Subcutaneous abdominal adipose tissue (tissue), 5 donors: ENCODE results near the gene IRX2.

ENCODE experiments used
- H3K27ac ChIP-seq: one replicate; pipeline ENCODE4 v1.7.0; 2013; ENCODE audit warnings: low read depth, mild to moderate bottlenecking, inconsistent platforms, low read length, moderate library complexity
- H3K27me3 ChIP-seq, 5 donors: one replicate each; pipeline ENCODE4 v1.7.0; 2013; ENCODE audit warnings: low read length in 5 of 5, inconsistent platforms in 1 of 5; ENCODE audit not compliant: control insufficient read depth in 5 of 5, insufficient read depth in 4 of 5
- H3K36me3 ChIP-seq, 5 donors: one replicate each; pipeline ENCODE4 v1.7.0; 2013; ENCODE audit warnings: low read length in 5 of 5; ENCODE audit not compliant: control insufficient read depth in 5 of 5, insufficient read depth in 5 of 5
- H3K4me1 ChIP-seq, 5 donors: one replicate each; pipeline ENCODE4 v1.7.0; 2013; ENCODE audit warnings: low read length in 5 of 5, mild to moderate bottlenecking in 3 of 5, moderate library complexity in 1 of 5; ENCODE audit not compliant: control insufficient read depth in 5 of 5, insufficient read depth in 5 of 5
- H3K4me3 ChIP-seq, 5 donors: one replicate each; pipeline ENCODE4 v1.7.0; 2013; ENCODE audit warnings: low read length in 5 of 5, low read depth in 1 of 5
- H3K9ac ChIP-seq, 5 donors: one replicate each; pipeline ENCODE4 v1.7.0; 2013; ENCODE audit warnings: low read length in 5 of 5, mild to moderate bottlenecking in 4 of 5, moderate library complexity in 3 of 5
- H3K9me3 ChIP-seq, 5 donors: one replicate each; pipeline ENCODE4 v1.7.0; 2013; ENCODE audit warnings: low read length in 5 of 5; ENCODE audit not compliant: control insufficient read depth in 5 of 5
- donor health status: healthy.
- donor health status: healthy.
- donor health status: healthy.
- donor health status: healthy.
- donor health status: healthy.

IRX2 gene

GRCh38 chr5:2750758-2751464, 566 bp downstream of the IRX2 start:
- peak overlapping the region in 3 of 5 donors; percentile 30 to 71 (median 46) for H3K9ac ChIP-seq
- H3K27me3 ChIP-seq: peaks cover 0 to 33% (median 16%) of the 10 kb centered on the region in 5 donors
- H3K9me3 ChIP-seq: no peaks in the 10 kb centered on the region
- H3K27ac ChIP-seq: no peak overlapping the region
- H3K4me1 ChIP-seq: peaks cover 0 to 55% (median 44%) of the 10 kb centered on the region in 5 donors
- peak overlapping the region in 4 of 5 donors; percentile 59 to 73 (median 64) for H3K4me3 ChIP-seq
- H3K36me3 ChIP-seq: peaks cover 0 to 4% (median 0%) of the 10 kb centered on the region in 5 donors

GRCh38 chr5:2750026-2750757, 1.3 kb downstream of the IRX2 start:
- Histone ChIP-seq H3K36me3 (peaks cover 0 to 4% (median 0%) of the 10 kb centered on the region in 5 donors), H3K27me3 (peaks cover 0 to 29% (median 12%) of the 10 kb centered on the region in 5 donors), H3K4me1 (peaks cover 0 to 48% (median 37%) of the 10 kb centered on the region in 5 donors), H3K9ac (peak overlapping the region in 3 of 5 donors; percentile 30 to 71 (median 46)), H3K4me3 (peak overlapping the region; percentile 59 to 73 (median 62)), H3K27ac (no peak overlapping the region), H3K9me3 (no peaks in the 10 kb centered on the region)

DNA sequence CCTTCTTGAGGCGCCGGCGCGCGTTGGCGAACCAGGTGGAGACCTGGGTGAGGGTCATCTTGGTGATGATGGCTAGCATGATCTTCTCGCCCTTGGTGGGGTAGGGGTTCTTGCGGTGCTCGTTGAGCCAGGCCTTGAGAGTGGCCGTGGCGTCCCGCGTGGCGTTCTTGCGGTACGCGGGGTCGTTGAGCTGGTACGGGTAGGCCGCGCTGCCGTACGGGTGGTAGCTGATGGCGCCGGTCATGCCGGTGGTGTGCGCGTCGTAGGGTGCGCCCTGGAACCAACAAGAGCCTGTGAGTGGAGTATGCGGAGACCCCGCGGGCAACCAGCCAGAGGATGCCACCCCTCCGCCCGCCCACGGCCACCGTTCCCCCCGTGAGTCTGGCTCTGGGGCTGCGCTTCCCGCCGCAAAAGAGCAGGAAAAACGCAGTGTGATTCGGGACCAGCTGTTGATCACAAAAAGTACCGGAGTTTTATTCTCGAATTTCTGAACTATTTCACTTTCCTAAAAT, 1.9 kb downstream of the IRX2 start:
- Histone ChIP-seq H3K4me1 (peaks cover 0 to 42% (median 31%) of the 10 kb centered on the region in 5 donors), H3K36me3 (peaks cover 0 to 4% (median 0%) of the 10 kb centered on the region in 5 donors), H3K27me3 (peaks cover 0 to 28% (median 11%) of the 10 kb centered on the region in 5 donors), H3K4me3 (peak overlapping the region; percentile 59 to 73 (median 62)), H3K27ac (no peak overlapping the region), H3K9ac (peak overlapping the region in 1 of 5 donors; percentile 46), H3K9me3 (no peaks in the 10 kb centered on the region)

- Histone ChIP-seq H3K27me3 (peaks cover 0 to 27% (median 9%) of the 10 kb centered on the region in 5 donors), H3K4me3 (peak overlapping the region in 3 of 5 donors; percentile 16 to 73 (median 59)), H3K36me3 (peaks cover 0 to 4% (median 0%) of the 10 kb centered on the region in 5 donors), H3K4me1 (peaks cover 0 to 38% (median 28%) of the 10 kb centered on the region in 5 donors), H3K27ac (no peak overlapping the region), H3K9ac (no peak overlapping the region), H3K9me3 (no peaks in the 10 kb centered on the region)
Measured at GRCh38 chr5:2748861-2749513, 2.5 kb downstream of the IRX2 start.

- Histone ChIP-seq H3K4me1 (peaks cover 0 to 34% (median 28%) of the 10 kb centered on the region in 5 donors), H3K27ac (peak overlapping the region; percentile 40), H3K27me3 (peaks cover 0 to 22% (median 7%) of the 10 kb centered on the region in 5 donors), H3K9ac (peak overlapping the region in 1 of 5 donors; percentile 51), H3K36me3 (peaks cover 0 to 4% (median 0%) of the 10 kb centered on the region in 5 donors), H3K4me3 (peak overlapping the region in 3 of 5 donors; percentile 11 to 41 (median 16)), H3K9me3 (no peaks in the 10 kb centered on the region)
Measured at GRCh38 chr5:2748179-2748860, 3.2 kb downstream of the IRX2 start.

GRCh38 chr5:2747363-2748162, 3.9 kb downstream of the IRX2 start:
- Histone ChIP-seq H3K4me3 (peak overlapping the region in 3 of 5 donors; percentile 22 to 48 (median 41)), H3K27ac (peak overlapping the region; percentile 40), H3K36me3 (peaks cover 0 to 4% (median 0%) of the 10 kb centered on the region in 5 donors), H3K4me1 (peaks cover 0 to 27% (median 20%) of the 10 kb centered on the region in 5 donors), H3K9me3 (no peaks in the 10 kb centered on the region), H3K9ac (peak overlapping the region in 2 of 5 donors; percentile 17 to 51), H3K27me3 (peaks cover 0 to 17% (median 4%) of the 10 kb centered on the region in 5 donors)

- peaks cover 0 to 21% (median 4%) of the 10 kb centered on the region in 5 donors for H3K27me3 ChIP-seq
- H3K4me3 ChIP-seq: no peak overlapping the region
- no peak overlapping the region for H3K27ac ChIP-seq
Measured at GRCh38 chr5:2746561-2747032, 4.9 kb downstream of the IRX2 start.

GRCh38 chr5:2744485-2744884, 7.0 kb downstream of the IRX2 start:
- H3K4me1 ChIP-seq: peaks cover 0 to 21% (median 18%) of the 10 kb centered on the region in 5 donors
- H3K4me3 ChIP-seq: no peak overlapping the region

More at GRCh38 chr5:2746561-2747032, 4.9 kb downstream of the IRX2 start:
- no peak overlapping the region for H3K9ac ChIP-seq
- H3K4me1 ChIP-seq: peaks cover 0 to 21% (median 15%) of the 10 kb centered on the region in 5 donors
- peaks cover 0 to 4% (median 0%) of the 10 kb centered on the region in 5 donors for H3K36me3 ChIP-seq
- no peaks in the 10 kb centered on the region for H3K9me3 ChIP-seq

More at GRCh38 chr5:2744485-2744884, 7.0 kb downstream of the IRX2 start:
- Histone ChIP-seq H3K27ac (peak overlapping the region; percentile 15), H3K27me3 (peaks cover 4 to 29% (median 12%) of the 10 kb centered on the region in 5 donors), H3K9me3 (no peaks in the 10 kb centered on the region), H3K36me3 (peaks cover 0 to 4% (median 0%) of the 10 kb centered on the region in 5 donors), H3K9ac (peak overlapping the region in 1 of 5 donors; percentile 32)
